Dendritic cell treated with granulocyte-macrophage colony-stimulating factor and Interleukin-4, amounts not matched to agents 40 ng/mL and 50 ng/mL, for 4 days (primary cell): Measurements from ENCODE around the gene RGR.

Experiments used
- H3K27ac Mint-ChIP-seq: one replicate; pipeline ENCODE4 v1.8.0; 2022; ENCODE audit warnings: mild to moderate bottlenecking, mixed read lengths
- H3K27me3 Mint-ChIP-seq: one replicate; pipeline ENCODE4 v1.8.0; 2022; ENCODE audit warnings: mild to moderate bottlenecking, mixed read lengths
- H3K36me3 Mint-ChIP-seq: one replicate; pipeline ENCODE4 v1.8.0; 2022; ENCODE audit warnings: low read depth, mixed read lengths
- H3K4me1 Mint-ChIP-seq: one replicate; pipeline ENCODE4 v1.8.0; 2022; ENCODE audit warnings: low read depth, mixed read lengths
- H3K4me3 Mint-ChIP-seq: one replicate; pipeline ENCODE4 v1.8.0; 2022; ENCODE audit warnings: mild to moderate bottlenecking, moderate library complexity, mixed read lengths
- H3K9me3 Mint-ChIP-seq: one replicate; pipeline ENCODE4 v1.8.0; 2022; ENCODE audit warnings: mixed read lengths
- intact Hi-C: fragments of 100-400 bp; cut with micrococcal nuclease; formaldehyde crosslinking; loops from one replicate; pipeline ENCODE4 v1.15.0; 2022

RGR gene

GRCh38 chr10:84232376-84232775, 12.5 kb upstream of the RGR start:
- intact Hi-C loops = no loop called here
- peaks cover 5% of the 10 kb centered on the region for H3K27me3 Mint-ChIP-seq
- H3K9me3 Mint-ChIP-seq = no peaks in the 10 kb centered on the region
- H3K27ac Mint-ChIP-seq = no peak overlapping the region
- H3K36me3 Mint-ChIP-seq = no peaks in the 10 kb centered on the region
- no peaks in the 10 kb centered on the region for H3K4me1 Mint-ChIP-seq
- no peak overlapping the region for H3K4me3 Mint-ChIP-seq

DNA sequence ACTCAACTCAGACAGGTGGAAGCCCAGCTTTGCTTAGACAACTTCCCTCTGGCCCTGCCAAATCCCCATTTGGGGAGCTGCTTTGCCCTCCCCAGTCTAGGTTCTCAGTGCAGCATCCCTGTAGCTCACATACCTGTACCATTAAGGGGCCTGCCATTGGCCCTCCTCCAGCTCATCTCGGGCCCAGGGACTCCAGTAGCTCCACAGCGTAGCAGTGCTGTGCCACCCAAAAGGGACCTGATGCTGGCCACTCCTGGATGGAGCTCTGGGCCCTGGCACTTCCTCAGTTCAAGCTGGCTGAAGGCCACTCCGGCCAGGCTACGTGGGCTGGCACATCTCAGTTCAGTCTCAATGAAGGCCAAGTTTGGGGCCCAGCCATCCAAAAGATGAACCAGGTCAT, 10.9 kb upstream of the RGR start:
- H3K9me3 Mint-ChIP-seq = no peaks in the 10 kb centered on the region
- no peaks in the 10 kb centered on the region for H3K4me1 Mint-ChIP-seq
- H3K36me3 Mint-ChIP-seq = no peaks in the 10 kb centered on the region
- intact Hi-C loops = no loop called here
- H3K4me3 Mint-ChIP-seq = no peak overlapping the region
- H3K27me3 Mint-ChIP-seq = peaks cover 10% of the 10 kb centered on the region
- no peak overlapping the region for H3K27ac Mint-ChIP-seq

GRCh38 chr10:84234479-84234878, 10.4 kb upstream of the RGR start:
- intact Hi-C loops = no loop called here
- Mint-ChIP-seq H3K27me3 (peaks cover 13% of the 10 kb centered on the region), H3K4me3 (no peak overlapping the region), H3K9me3 (no peaks in the 10 kb centered on the region), H3K4me1 (no peaks in the 10 kb centered on the region), H3K36me3 (no peaks in the 10 kb centered on the region), H3K27ac (no peak overlapping the region)

GRCh38 chr10:84235096-84235495, 9.8 kb upstream of the RGR start:
- Mint-ChIP-seq H3K36me3 (no peaks in the 10 kb centered on the region), H3K4me1 (no peaks in the 10 kb centered on the region), H3K27ac (no peak overlapping the region), H3K27me3 (peaks cover 14% of the 10 kb centered on the region), H3K4me3 (no peak overlapping the region), H3K9me3 (no peaks in the 10 kb centered on the region)
- intact Hi-C loops = no loop called here

- Mint-ChIP-seq H3K36me3 (no peaks in the 10 kb centered on the region), H3K9me3 (no peaks in the 10 kb centered on the region), H3K27me3 (peaks cover 13% of the 10 kb centered on the region), H3K27ac (no peak overlapping the region), H3K4me3 (no peak overlapping the region), H3K4me1 (no peaks in the 10 kb centered on the region)
- intact Hi-C loops = no loop called here
These were observed 8.1 kb upstream of the RGR start for GRCh38 chr10:84236807-84237198.

- no peaks in the 10 kb centered on the region for H3K36me3 Mint-ChIP-seq
- peaks cover 13% of the 10 kb centered on the region for H3K27me3 Mint-ChIP-seq
- no peak overlapping the region for H3K4me3 Mint-ChIP-seq
- H3K4me1 Mint-ChIP-seq = no peaks in the 10 kb centered on the region
- no peak overlapping the region for H3K27ac Mint-ChIP-seq
- intact Hi-C loops = no loop called here
- no peaks in the 10 kb centered on the region for H3K9me3 Mint-ChIP-seq
These were observed 7.4 kb upstream of the RGR start for GRCh38 chr10:84237199-84238051.

GRCh38 chr10:84238909-84239308, 5.9 kb upstream of the RGR start:
- H3K9me3 Mint-ChIP-seq = no peaks in the 10 kb centered on the region
- no peak overlapping the region for H3K27ac Mint-ChIP-seq
- no peaks in the 10 kb centered on the region for H3K4me1 Mint-ChIP-seq
- intact Hi-C loops = no loop called here
- no peak overlapping the region for H3K4me3 Mint-ChIP-seq
- no peaks in the 10 kb centered on the region for H3K36me3 Mint-ChIP-seq
- peaks cover 13% of the 10 kb centered on the region for H3K27me3 Mint-ChIP-seq

DNA sequence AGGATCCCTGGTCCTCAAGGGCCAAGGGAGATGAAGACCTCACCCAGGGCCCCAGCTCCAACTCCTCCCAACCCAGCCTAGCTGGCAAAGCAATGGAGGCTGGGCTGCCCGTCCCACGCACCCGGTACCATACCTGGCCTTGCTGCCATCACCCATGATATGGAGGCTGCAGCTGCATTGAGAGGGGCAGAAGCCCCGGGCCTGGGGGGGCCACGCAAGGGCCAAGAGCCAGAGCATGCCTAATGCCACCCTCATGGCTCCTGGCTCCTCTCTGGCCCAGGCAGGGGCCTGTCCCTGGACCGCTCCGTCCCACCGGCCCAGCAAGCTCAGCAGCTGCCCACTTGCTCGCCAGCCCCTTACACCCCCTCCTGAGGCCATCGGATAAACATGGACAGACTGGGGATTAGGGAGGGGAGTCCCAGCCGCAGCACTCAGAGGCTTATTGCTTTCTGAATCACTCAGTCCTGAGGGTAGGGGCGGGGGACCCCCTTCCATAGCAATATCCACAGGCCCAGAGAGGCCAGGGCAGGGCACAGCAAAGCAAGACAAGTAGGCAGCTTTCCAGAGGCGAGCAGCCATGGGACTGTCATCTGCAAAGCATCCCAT, 3.6 kb upstream of the RGR start, which contains the start of gene LRIT1:
LRIT1 (minus strand) TSS at position 362 of the 606 bp plus-strand sequence; CDS start at position 255, 107 bp downstream.
- Mint-ChIP-seq H3K9me3 (no peaks in the 10 kb centered on the region), H3K27ac (no peak within 1 kb of the TSS), H3K27me3 (peaks cover 13% of the 10 kb centered on the region), H3K4me3 (no peak within 1 kb of the TSS), H3K4me1 (no peaks in the 10 kb centered on the region), H3K36me3 (no peaks in the 10 kb centered on the region)
- intact Hi-C loops = no loop called here

- Mint-ChIP-seq H3K36me3 (no peaks in the 10 kb centered on the region), H3K27ac (no peak overlapping the region), H3K4me1 (no peaks in the 10 kb centered on the region), H3K9me3 (no peaks in the 10 kb centered on the region), H3K4me3 (no peak overlapping the region), H3K27me3 (peaks cover 7% of the 10 kb centered on the region)
- intact Hi-C loops = no loop called here
These were observed 1.1 kb upstream of the RGR start for GRCh38 chr10:84243759-84244158.

DNA sequence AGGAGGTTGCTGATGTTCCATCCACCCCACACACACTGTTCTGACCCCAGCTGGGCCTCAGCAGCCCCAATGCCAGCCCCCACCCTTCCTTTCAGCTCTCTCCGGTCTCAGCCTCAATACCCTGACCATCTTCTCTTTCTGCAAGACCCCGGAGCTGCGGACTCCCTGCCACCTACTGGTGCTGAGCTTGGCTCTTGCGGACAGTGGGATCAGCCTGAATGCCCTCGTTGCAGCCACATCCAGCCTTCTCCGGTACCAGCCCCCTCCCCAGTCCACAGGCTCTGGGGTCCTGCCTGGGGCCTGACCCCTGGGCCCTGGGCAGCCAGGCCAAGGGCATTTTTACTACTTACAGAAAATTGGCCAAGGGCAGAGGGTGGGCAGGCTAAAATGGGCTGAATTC, 2.6 kb downstream of the RGR start:
- intact Hi-C loops = no loop called here
- no peaks in the 10 kb centered on the region for H3K4me1 Mint-ChIP-seq
- peaks cover 4% of the 10 kb centered on the region for H3K27me3 Mint-ChIP-seq
- H3K9me3 Mint-ChIP-seq = no peaks in the 10 kb centered on the region
- no peaks in the 10 kb centered on the region for H3K36me3 Mint-ChIP-seq
- H3K4me3 Mint-ChIP-seq = no peak overlapping the region
- no peak overlapping the region for H3K27ac Mint-ChIP-seq

- H3K4me3 Mint-ChIP-seq = no peak overlapping the region
- no peak overlapping the region for H3K27ac Mint-ChIP-seq
- intact Hi-C loops = no loop called here
- no peaks in the 10 kb centered on the region for H3K36me3 Mint-ChIP-seq
- H3K9me3 Mint-ChIP-seq = no peaks in the 10 kb centered on the region
- H3K4me1 Mint-ChIP-seq = no peaks in the 10 kb centered on the region
- peaks cover 5% of the 10 kb centered on the region for H3K27me3 Mint-ChIP-seq
These were observed 3.9 kb downstream of the RGR start for GRCh38 chr10:84248794-84249193.

GRCh38 chr10:84254552-84255478, 10.0 kb downstream of the RGR start:
- Mint-ChIP-seq H3K4me1 (peaks cover 4% of the 10 kb centered on the region), H3K27ac (no peak overlapping the region), H3K27me3 (peaks cover 12% of the 10 kb centered on the region), H3K36me3 (no peaks in the 10 kb centered on the region), H3K4me3 (no peak overlapping the region), H3K9me3 (no peaks in the 10 kb centered on the region)
- intact Hi-C loops = no loop called here

DNA sequence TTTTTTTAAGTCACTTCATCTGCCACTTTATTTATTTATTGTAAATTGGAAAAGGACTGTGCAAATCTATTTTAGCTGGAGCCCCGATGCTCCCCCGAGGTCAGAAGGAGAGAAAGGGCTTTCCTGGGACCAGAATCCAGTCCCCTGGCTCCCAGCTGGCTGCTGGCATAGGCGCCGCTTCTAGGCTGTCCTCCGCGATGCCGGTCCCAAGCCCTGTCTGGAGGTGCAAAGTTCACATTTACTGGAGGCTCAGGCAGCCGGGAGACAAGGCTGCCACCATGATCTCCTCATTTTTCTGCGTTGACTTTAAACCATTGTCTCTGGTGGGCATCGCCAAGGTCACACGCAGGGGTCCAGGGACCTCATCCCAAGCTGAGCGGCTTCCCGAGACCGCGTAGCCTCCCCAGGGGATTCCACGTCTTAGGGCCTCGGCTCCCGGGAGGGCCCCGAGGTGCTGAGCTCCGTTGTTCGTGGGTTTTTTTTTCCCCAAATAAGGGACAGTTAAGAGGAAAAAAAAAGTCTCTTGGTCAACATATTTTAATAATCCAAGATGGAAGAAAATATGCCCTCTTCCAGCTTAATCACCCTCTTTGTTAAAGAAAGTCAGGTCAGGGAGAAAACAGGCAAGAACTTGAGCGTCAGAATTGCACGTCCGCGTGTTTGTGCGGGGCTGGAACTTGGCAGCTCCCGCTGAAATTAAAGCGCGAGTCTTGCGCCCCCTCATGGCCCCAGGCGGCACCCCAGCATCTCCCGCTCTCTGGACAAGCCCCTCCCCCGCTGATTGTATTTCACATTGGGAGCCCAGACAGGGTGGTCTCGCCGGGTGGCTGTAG, 11.9 kb downstream of the RGR start:
- no peaks in the 10 kb centered on the region for H3K9me3 Mint-ChIP-seq
- H3K27ac Mint-ChIP-seq = no peak overlapping the region
- H3K4me1 Mint-ChIP-seq = peaks cover 4% of the 10 kb centered on the region
- intact Hi-C loops = no loop called here
- no peaks in the 10 kb centered on the region for H3K36me3 Mint-ChIP-seq
- H3K4me3 Mint-ChIP-seq = no peak overlapping the region
- H3K27me3 Mint-ChIP-seq = peaks cover 10% of the 10 kb centered on the region
